Left lung (tissue), 10 donors: ENCODE measurements around the gene CMC1. TPM values are rescaled to one million over a fixed set of nuclear protein-coding genes. Genes with fewer than 3 reads are reported as not detected.

Source experiments
- ATAC-seq: fragments of 200-7000 bp; cut with Tn5 transposase; one replicate; pipeline ENCODE4 v1.9.1; 2020; ENCODE audit warnings: moderate library complexity
- DNase-seq, 4 donors: peaks; one replicate each; pipeline ENCODE4 v3.0.0-alpha.2; 2013 to 2020
- H3K27ac ChIP-seq, 2 donors: fragments of 200-600 bp; sonication (generic) in 1 of 2; one replicate each; pipeline versions ENCODE4 v1.5.0 to v1.8.0; 2020 to 2021
- H3K27me3 ChIP-seq, 2 donors: fragments of 200-600 bp; sonication (generic) in 1 of 2; one replicate each; pipeline versions ENCODE4 v1.5.0 to v1.8.0; 2020 to 2021
- H3K36me3 ChIP-seq, 2 donors: fragments of 200-600 bp; sonication (generic) in 1 of 2; one replicate each; pipeline versions ENCODE4 v1.5.0 to v1.8.0; 2020 to 2021
- H3K4me1 ChIP-seq, 2 donors: fragments of 200-600 bp; one replicate each; pipeline ENCODE4 v1.8.0; 2021
- H3K4me3 ChIP-seq, 2 donors: fragments of 200-600 bp; sonication (generic) in 1 of 2; one replicate each; pipeline versions ENCODE4 v1.5.0 to v1.8.0; 2020 to 2021; ENCODE audit warnings: mild to moderate bottlenecking in 1 of 2
- H3K9me3 ChIP-seq, 2 donors: fragments of 200-600 bp; sonication (generic) in 1 of 2; one replicate each; pipeline versions ENCODE4 v1.5.0 to v1.8.0; 2020 to 2021
- CTCF ChIP-seq, 2 donors: fragments of 200-600 bp; sonication (generic) in 1 of 2; IDR thresholded peaks; one replicate each; pipeline versions ENCODE4 v1.5.0 to v1.8.0; 2021; ENCODE audit warnings: antibody characterized with exemption in 2 of 2
- intact Hi-C, 2 donors: fragments of 100-400 bp; cut with DNase I; formaldehyde crosslinking; loops; one replicate each; pipeline versions ENCODE4 v1.11.2 to v1.14.2; 2022
- polyA plus RNA-seq, 6 donors: library from polyadenylated mRNA; unstranded; fragments of 120-200 nt; gene quantifications; one replicate each; pipeline ENCODE4 v1.2.1, GENCODE V29; 2013; ENCODE audit not compliant: insufficient read length in 6 of 6
- total RNA-seq, 2 donors: library from RNA; stranded (reverse); fragmentation: NEBNext Ultra II Directional; extraction: Animal tissue kit (Norgen Biotek cat#: 25700); gene quantifications; one replicate each; pipeline ENCODE4 v1.2.1, GENCODE V29; 2021
- donor health status: DM: no; HTN: yes; CAD: no.
- donor health status: DM: no; HTN: no; CAD: no.

CMC1 gene
- total and polyA plus RNA-seq, 8 donors = 18.6 to 34.5 (median 26.9) TPM

- ATAC-seq (no peak), DNase-seq (no peak)
- Histone ChIP-seq H3K4me3 (no peak overlapping the region), H3K27me3 (no peaks in the 10 kb centered on the region), H3K9me3 (no peaks in the 10 kb centered on the region), H3K27ac (no peak overlapping the region), H3K4me1 (no peaks in the 10 kb centered on the region), H3K36me3 (no peaks in the 10 kb centered on the region)
- TF ChIP-seq CTCF (IDR thresholded peaks at IDR 0.05) = no peak
- intact Hi-C loops = no loop called here
Measured at GRCh38 chr3:28206479-28206878, 34.9 kb upstream of the CMC1 start.

- no peak for DNase-seq
- Histone ChIP-seq H3K4me1 (no peaks in the 10 kb centered on the region), H3K27me3 (no peaks in the 10 kb centered on the region), H3K4me3 (no peak overlapping the region), H3K9me3 (no peaks in the 10 kb centered on the region), H3K27ac (no peak overlapping the region), H3K36me3 (no peaks in the 10 kb centered on the region)
- TF ChIP-seq CTCF (IDR thresholded peaks at IDR 0.05) = no peak
- no peak for ATAC-seq
- intact Hi-C loops = no loop called here
Measured at GRCh38 chr3:28207000-28207733, 34.3 kb upstream of the CMC1 start.

- H3K4me3 ChIP-seq = no peak overlapping the region
- DNase-seq = no peak
- H3K4me1 ChIP-seq = no peaks in the 10 kb centered on the region
- peaks cover 0 to 25% of the 10 kb centered on the region in 2 donors for H3K9me3 ChIP-seq
- no peak for TF ChIP-seq CTCF (IDR thresholded peaks at IDR 0.05)
- no peaks in the 10 kb centered on the region for H3K36me3 ChIP-seq
- H3K27ac ChIP-seq = no peak overlapping the region
- no peak for ATAC-seq
- H3K27me3 ChIP-seq = no peaks in the 10 kb centered on the region
- intact Hi-C loops = no loop called here
Measured at GRCh38 chr3:28210968-28211713, 30.3 kb upstream of the CMC1 start.

- no peaks in the 10 kb centered on the region for H3K27me3 ChIP-seq
- ATAC-seq = no peak
- H3K9me3 ChIP-seq = peaks cover 0 to 25% of the 10 kb centered on the region in 2 donors
- no peak overlapping the region for H3K4me3 ChIP-seq
- H3K27ac ChIP-seq = no peak overlapping the region
- no peaks in the 10 kb centered on the region for H3K4me1 ChIP-seq
- TF ChIP-seq CTCF (IDR thresholded peaks at IDR 0.05) = no peak
- no peaks in the 10 kb centered on the region for H3K36me3 ChIP-seq
- DNase-seq = no peak
- intact Hi-C loops = no loop called here
Measured at GRCh38 chr3:28212681-28213080, 28.7 kb upstream of the CMC1 start.

- peaks cover 0 to 25% of the 10 kb centered on the region in 2 donors for H3K9me3 ChIP-seq
- no peak overlapping the region for H3K27ac ChIP-seq
- no peak for TF ChIP-seq CTCF (IDR thresholded peaks at IDR 0.05)
- DNase-seq (no peak), ATAC-seq (no peak)
- H3K36me3 ChIP-seq = no peaks in the 10 kb centered on the region
- H3K27me3 ChIP-seq = no peaks in the 10 kb centered on the region
- no peak overlapping the region for H3K4me3 ChIP-seq
- no peaks in the 10 kb centered on the region for H3K4me1 ChIP-seq
- intact Hi-C loops = no loop called here
Measured at GRCh38 chr3:28215407-28215806, 26.0 kb upstream of the CMC1 start.
